Osteocyte (in vitro differentiated cells): ENCODE measurements around the gene CTSL. TPM values are rescaled to one million over a fixed set of nuclear protein-coding genes. Genes with fewer than 3 reads are reported as not detected.

Source experiments
- DNase-seq: peaks from one replicate; pipeline ENCODE4 v3.0.0; 2021; ENCODE audit warnings: mixed read lengths; ENCODE audit not compliant: unreplicated experiment; ENCODE audit errors: extremely low spot score
- H3K27ac Mint-ChIP-seq: one replicate; pipeline ENCODE4 v1.8.0; 2021; ENCODE audit warnings: mild to moderate bottlenecking, mixed read lengths; ENCODE audit not compliant: unreplicated experiment
- H3K27me3 Mint-ChIP-seq: one replicate; pipeline ENCODE4 v1.8.0; 2021; ENCODE audit warnings: mixed read lengths; ENCODE audit not compliant: unreplicated experiment
- H3K36me3 Mint-ChIP-seq: one replicate; pipeline ENCODE4 v1.8.0; 2021; ENCODE audit warnings: mixed read lengths; ENCODE audit not compliant: unreplicated experiment
- H3K4me1 Mint-ChIP-seq: one replicate; pipeline ENCODE4 v1.8.0; 2021; ENCODE audit warnings: mixed read lengths; ENCODE audit not compliant: unreplicated experiment
- H3K4me3 Mint-ChIP-seq: one replicate; pipeline ENCODE4 v1.8.0; 2021; ENCODE audit warnings: mild to moderate bottlenecking, moderate library complexity, mixed read lengths; ENCODE audit not compliant: unreplicated experiment
- H3K9me3 Mint-ChIP-seq: one replicate; pipeline ENCODE4 v1.8.0; 2021; ENCODE audit warnings: mixed read lengths; ENCODE audit not compliant: unreplicated experiment
- total RNA-seq: library from RNA; stranded (reverse); gene quantifications from 2 replicates; pipeline ENCODE4 v1.2.1, GENCODE V29; 2021
- TF ChIP-seq, protein P1 (sequence below): fragments of 200-600 bp; sonication (generic); IDR thresholded peaks from 2 replicates; pipeline ENCODE4 v1.5.0; 2021; ENCODE audit warnings: antibody characterized with exemption, mild to moderate bottlenecking, moderate library complexity

The CTSL gene
- total RNA-seq, 1 donor from 2014 or later, result 264 TPM

DNA sequence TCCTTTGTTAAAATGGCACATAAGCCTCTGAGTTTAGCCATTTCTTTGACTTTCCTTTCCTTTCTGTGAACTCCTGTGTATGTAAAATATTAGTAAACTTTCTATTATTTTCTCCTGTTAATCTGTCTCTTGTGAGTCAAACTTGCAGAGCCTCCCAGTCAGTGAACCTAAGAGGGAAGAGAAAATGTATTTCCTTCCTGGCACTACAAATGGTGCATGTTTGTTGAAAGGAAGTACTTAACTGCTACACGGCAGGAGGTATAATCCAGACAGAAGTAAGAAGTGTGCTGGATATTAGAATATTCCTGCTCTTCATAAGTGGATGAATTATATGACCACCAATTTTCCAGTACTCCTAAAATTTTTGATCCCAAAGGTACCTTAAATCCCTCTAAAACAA is 23.0 kb downstream of the CTSL start:
- Mint-ChIP-seq H3K4me1 (peaks cover 4% of the 10 kb centered on the region), H3K4me3 (no peak overlapping the region), H3K9me3 (peaks cover 7% of the 10 kb centered on the region), H3K36me3 (peaks cover 2% of the 10 kb centered on the region), H3K27me3 (peaks cover 43% of the 10 kb centered on the region), H3K27ac (no peak overlapping the region)
- DNase-seq, result no peak
- TF ChIP-seq, protein P1, sequence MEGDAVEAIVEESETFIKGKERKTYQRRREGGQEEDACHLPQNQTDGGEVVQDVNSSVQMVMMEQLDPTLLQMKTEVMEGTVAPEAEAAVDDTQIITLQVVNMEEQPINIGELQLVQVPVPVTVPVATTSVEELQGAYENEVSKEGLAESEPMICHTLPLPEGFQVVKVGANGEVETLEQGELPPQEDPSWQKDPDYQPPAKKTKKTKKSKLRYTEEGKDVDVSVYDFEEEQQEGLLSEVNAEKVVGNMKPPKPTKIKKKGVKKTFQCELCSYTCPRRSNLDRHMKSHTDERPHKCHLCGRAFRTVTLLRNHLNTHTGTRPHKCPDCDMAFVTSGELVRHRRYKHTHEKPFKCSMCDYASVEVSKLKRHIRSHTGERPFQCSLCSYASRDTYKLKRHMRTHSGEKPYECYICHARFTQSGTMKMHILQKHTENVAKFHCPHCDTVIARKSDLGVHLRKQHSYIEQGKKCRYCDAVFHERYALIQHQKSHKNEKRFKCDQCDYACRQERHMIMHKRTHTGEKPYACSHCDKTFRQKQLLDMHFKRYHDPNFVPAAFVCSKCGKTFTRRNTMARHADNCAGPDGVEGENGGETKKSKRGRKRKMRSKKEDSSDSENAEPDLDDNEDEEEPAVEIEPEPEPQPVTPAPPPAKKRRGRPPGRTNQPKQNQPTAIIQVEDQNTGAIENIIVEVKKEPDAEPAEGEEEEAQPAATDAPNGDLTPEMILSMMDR, result no peak

DNA sequence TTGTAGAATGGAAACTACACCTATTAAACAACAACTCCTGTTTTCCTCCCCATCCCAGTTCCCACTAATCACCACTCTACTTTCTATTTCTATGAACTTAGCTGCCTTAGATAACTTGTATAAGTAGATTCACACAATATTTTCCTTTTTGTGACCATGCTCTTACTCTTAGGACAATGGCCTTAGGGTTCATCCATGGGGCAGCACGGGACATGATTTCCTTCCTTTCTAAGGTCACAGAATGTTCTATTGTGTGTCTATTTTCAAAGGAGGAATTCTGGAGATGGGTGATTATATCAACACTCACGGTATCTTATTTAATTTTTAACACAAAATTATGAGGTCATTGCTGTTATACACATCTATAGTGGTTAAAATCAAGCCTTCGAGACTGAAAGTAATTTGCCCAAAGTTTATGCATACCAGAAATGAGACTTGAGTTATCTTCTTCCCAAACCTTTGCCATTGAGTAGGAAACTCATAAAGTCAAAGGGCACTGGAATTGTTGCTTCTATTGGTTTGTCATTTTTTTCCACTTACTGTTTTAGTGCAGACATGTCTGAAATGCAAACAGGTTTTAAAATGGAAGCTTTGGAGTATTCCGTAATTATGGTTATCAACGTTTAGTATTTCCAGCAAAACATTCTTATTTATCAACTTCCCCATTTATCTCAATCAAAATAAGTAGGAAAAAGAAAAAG is 23.6 kb downstream of the CTSL start:
- TF ChIP-seq, protein P1, result no peak
- H3K9me3 Mint-ChIP-seq, result peaks cover 7% of the 10 kb centered on the region
- peaks cover 2% of the 10 kb centered on the region for H3K36me3 Mint-ChIP-seq
- no peak for DNase-seq
- H3K4me3 Mint-ChIP-seq, result no peak overlapping the region
- no peak overlapping the region for H3K27ac Mint-ChIP-seq
- H3K4me1 Mint-ChIP-seq, result peaks cover 4% of the 10 kb centered on the region
- peaks cover 43% of the 10 kb centered on the region for H3K27me3 Mint-ChIP-seq

DNA sequence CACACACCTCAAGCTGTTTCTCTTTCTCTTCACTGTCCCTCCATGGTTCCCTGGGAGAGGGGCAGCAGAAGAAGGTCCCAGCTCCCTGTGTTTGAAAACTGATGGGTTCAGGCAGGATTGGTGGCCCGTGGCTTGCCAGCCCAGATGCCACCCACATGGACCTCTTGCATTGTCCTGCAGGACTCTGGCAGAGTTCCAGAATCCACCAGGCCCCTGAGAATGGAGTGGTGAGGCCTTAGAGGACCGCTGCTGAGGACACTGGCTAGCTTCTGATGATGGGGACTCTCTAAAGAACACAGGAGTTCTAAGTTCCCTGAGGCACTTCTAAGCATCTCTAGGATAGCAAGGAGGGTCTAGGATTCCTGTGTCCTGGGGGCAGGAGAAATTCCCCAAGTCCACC is 24.8 kb downstream of the CTSL start:
- TF ChIP-seq, protein P1, result no peak
- peaks cover 48% of the 10 kb centered on the region for H3K27me3 Mint-ChIP-seq

DNA sequence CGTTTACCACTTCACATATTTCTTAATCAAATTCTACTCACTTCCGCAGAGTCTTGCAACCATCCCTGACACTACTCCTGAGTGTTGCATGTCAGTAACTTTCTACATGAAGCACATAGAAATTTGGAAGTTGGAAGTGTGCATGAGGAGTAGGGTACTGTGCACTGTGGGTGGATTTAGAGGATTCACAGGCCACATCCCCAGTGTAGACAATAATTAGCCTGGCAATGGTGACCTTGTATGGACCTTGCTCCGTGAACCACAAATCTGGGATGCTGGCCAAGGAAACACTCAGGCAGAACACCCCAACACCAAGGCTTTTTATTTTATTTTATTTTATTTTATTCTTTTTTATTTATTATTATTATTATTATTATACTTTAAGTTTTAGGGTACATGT is 25.5 kb downstream of the CTSL start:
- TF ChIP-seq, protein P1, result no peak
- H3K4me3 Mint-ChIP-seq, result no peak overlapping the region
- peaks cover 4% of the 10 kb centered on the region for H3K4me1 Mint-ChIP-seq
- peaks cover 10% of the 10 kb centered on the region for H3K9me3 Mint-ChIP-seq
- H3K36me3 Mint-ChIP-seq, result peaks cover 2% of the 10 kb centered on the region
- no peak for DNase-seq
- H3K27me3 Mint-ChIP-seq, result peaks cover 42% of the 10 kb centered on the region
- no peak overlapping the region for H3K27ac Mint-ChIP-seq

More for the DNA sequence above, 24.8 kb downstream of the CTSL start:
- no peak for DNase-seq
- H3K9me3 Mint-ChIP-seq, result peaks cover 10% of the 10 kb centered on the region
- peaks cover 4% of the 10 kb centered on the region for H3K4me1 Mint-ChIP-seq
- H3K36me3 Mint-ChIP-seq, result peaks cover 2% of the 10 kb centered on the region
- no peak overlapping the region for H3K27ac Mint-ChIP-seq
- no peak overlapping the region for H3K4me3 Mint-ChIP-seq

DNA sequence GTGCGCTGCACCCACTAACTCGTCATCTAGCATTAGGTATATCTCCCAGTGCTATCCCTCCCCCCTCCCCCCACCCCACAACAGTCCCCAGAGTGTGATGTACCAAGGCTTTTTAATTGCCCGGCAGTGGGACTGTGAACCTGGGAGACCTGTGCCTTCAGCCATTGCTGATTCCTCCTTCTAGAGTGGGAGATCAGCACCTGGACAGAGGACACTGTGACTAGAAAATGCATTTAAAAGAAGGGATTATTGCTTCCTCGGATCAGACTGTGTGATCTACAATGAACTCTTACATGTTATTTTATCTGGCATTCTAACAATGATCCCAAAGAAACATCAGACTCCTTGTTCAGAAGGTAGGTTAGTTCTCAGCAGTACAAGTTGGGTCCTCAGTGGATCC is 25.9 kb downstream of the CTSL start:
- Mint-ChIP-seq H3K4me3 (no peak overlapping the region), H3K4me1 (peaks cover 4% of the 10 kb centered on the region), H3K27ac (no peak overlapping the region), H3K9me3 (peaks cover 10% of the 10 kb centered on the region), H3K27me3 (peaks cover 40% of the 10 kb centered on the region), H3K36me3 (peaks cover 2% of the 10 kb centered on the region)
- TF ChIP-seq, protein P1, result no peak
- DNase-seq, result no peak
